HEK293T (cell line): ENCODE results near the gene AKR7A2.

Experiments
- CTCF ChIA-PET: fragments of 350-600 bp; formaldehyde crosslinking; extraction: SDS; loops from one replicate; lab custom pipeline; 2021; ENCODE audit warnings: antibody characterized with exemption, inconsistent platforms; lab: Yijun Ruan, JAX
- POLR2A ChIA-PET: fragments of 350-600 bp; formaldehyde crosslinking; extraction: SDS; loops from one replicate; lab custom pipeline; 2020; ENCODE audit warnings: antibody characterized with exemption, inconsistent platforms; lab: Yijun Ruan, JAX
- DNase-seq: peaks from one replicate; pipeline ENCODE4 v3.0.0; 2012; ENCODE audit warnings: mixed read lengths; ENCODE audit errors: extremely low spot score
- ARNT ChIP-seq: fragments of 450-650 bp; IDR thresholded peaks from 2 replicates; pipeline ENCODE4 v1.6.1; 2017; ENCODE audit warnings: mild to moderate bottlenecking
- BHLHE40 ChIP-seq: fragments of 450-650 bp; IDR thresholded peaks from 2 replicates; pipeline ENCODE4 v1.6.1; 2016; ENCODE audit warnings: mild to moderate bottlenecking, moderate library complexity, borderline replicate concordance
- CTBP1 ChIP-seq: fragments of 450-650 bp; IDR thresholded peaks from 2 replicates; pipeline ENCODE4 v1.6.1; 2016; ENCODE audit warnings: borderline replicate concordance
- ELF4 ChIP-seq: fragments of 450-650 bp; IDR thresholded peaks from 2 replicates; pipeline ENCODE4 v1.6.1; 2017; ENCODE audit warnings: antibody characterized with exemption
- FOXA1 ChIP-seq: fragments of 450-650 bp; IDR thresholded peaks from 2 replicates; pipeline ENCODE4 v1.6.1; 2016; ENCODE audit warnings: mild to moderate bottlenecking
- FOXK2 ChIP-seq: fragments of 450-650 bp; IDR thresholded peaks from 2 replicates; pipeline ENCODE4 v1.6.1; 2016; ENCODE audit warnings: mild to moderate bottlenecking
- FOXM1 ChIP-seq: fragments of 450-650 bp; IDR thresholded peaks from 2 replicates; pipeline ENCODE4 v1.6.1; 2017; ENCODE audit warnings: mild to moderate bottlenecking, borderline replicate concordance
- HDGF ChIP-seq: fragments of 450-650 bp; IDR thresholded peaks from 2 replicates; pipeline ENCODE4 v1.6.1; 2017; ENCODE audit warnings: antibody characterized with exemption, borderline replicate concordance
- L3MBTL2 ChIP-seq: fragments of 450-650 bp; conservative IDR thresholded peaks from 2 replicates; pipeline ENCODE4 v1.6.1; 2016; ENCODE audit warnings: mild to moderate bottlenecking
- LEF1 ChIP-seq: fragments of 450-650 bp; IDR thresholded peaks from 2 replicates; pipeline ENCODE4 v1.6.1; 2017; ENCODE audit warnings: mild to moderate bottlenecking, borderline replicate concordance
- NFRKB ChIP-seq: fragments of 450-650 bp; IDR thresholded peaks from 2 replicates; pipeline ENCODE4 v1.6.1; 2016; ENCODE audit warnings: mild to moderate bottlenecking, moderate library complexity
- SP1 ChIP-seq: fragments of 450-650 bp; IDR thresholded peaks from 2 replicates; pipeline ENCODE4 v1.6.1; 2017
- SUZ12 ChIP-seq: fragments of 450-650 bp; IDR thresholded peaks from 2 replicates; pipeline ENCODE4 v1.6.1; 2016; ENCODE audit warnings: mild to moderate bottlenecking
- TARDBP ChIP-seq: fragments of 450-650 bp; IDR thresholded peaks from 2 replicates; pipeline ENCODE4 v1.6.1; 2016
- ZNF384 ChIP-seq: fragments of 450-650 bp; IDR thresholded peaks from 2 replicates; pipeline ENCODE4 v1.6.1; 2016
- TF ChIP-seq, protein P1 (sequence below): fragments of 450-650 bp; IDR thresholded peaks from 2 replicates; pipeline ENCODE4 v1.6.1; 2016

Gene AKR7A2

DNA sequence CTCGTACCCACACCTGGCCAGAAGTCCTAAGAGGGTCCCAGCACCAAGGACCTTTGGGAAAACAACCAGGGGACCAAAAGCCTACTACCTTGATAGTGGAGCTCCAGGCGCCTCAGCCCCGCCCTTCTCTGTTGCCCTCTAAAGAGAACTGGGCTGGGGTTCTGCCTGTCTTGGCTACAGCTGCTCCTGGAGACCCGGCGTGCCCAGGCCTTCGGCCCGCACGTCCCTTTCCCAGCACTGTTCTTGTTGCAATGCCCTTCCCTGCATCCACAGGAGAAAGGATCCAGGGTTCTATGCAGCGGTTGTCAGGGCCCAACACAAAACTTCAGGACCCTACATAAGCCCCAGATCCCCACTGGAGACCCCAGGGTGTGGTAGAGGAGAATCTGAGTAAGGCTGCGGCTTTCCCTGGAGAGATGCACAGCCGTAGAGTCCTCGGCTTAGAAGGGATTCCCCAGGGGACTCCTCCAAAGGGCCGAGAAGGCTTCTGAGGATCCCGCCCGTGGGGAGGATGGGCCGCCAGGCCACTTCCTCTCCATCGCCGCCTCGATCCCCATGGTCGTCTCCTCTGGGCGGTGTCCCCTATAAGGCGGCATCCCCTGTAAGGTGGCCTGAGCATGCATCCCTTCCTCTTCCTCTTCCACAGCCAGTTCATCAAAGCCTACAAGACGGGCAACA lies 12.2 kb upstream of the AKR7A2 start:
- no peak for DNase-seq
- CTCF ChIA-PET = no interaction called here
- TF ChIP-seq L3MBTL2 (no peak), SUZ12 (no peak), FOXK2 (no peak), CTBP1 (no peak), BHLHE40 (no peak), FOXA1 (no peak), FOXM1 (no peak), ARNT (no peak), NFRKB (no peak), TARDBP (no peak), LEF1 (no peak), ZNF384 (no peak)
- POLR2A ChIA-PET = no interaction called here

DNA sequence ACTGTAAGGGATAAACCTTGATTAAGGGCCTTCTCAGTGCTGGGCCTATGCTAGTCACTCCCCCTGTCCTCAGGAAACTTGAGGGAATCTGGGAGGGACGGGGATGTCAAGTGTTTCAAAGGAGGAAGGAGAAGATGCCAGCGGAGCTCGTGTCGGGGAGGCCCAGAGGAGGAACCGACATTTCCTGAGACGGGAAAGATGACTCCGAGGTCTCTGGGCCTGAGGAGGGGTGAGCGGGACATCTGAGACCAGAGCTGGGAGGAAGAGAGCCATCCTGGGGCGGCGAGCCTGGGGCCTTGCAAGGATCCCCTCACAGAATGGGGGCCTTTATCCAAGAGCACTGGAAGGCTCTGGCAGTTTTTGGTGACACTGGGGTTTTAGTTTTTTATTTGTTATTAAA lies 10.5 kb upstream of the AKR7A2 start:
- DNase-seq = no peak
- ChIA-PET CTCF (no interaction called here), POLR2A (interaction anchor here (1.8 kb wide), 1 partner anchor 10 kb away, joined by 6 read pairs; the partner anchor contains the start of genes AKR7A2 and SLC66A1)
- TF ChIP-seq ZNF384 = no peak
- TF ChIP-seq HDGF = no peak
- TF ChIP-seq ELF4 = no peak
- TF ChIP-seq LEF1 = no peak
- TF ChIP-seq SP1 = no peak

GRCh38 chr1:19321071-19321470 lies 9.1 kb upstream of the AKR7A2 start:
- CTCF ChIA-PET = no interaction called here
- no peak for TF ChIP-seq SP1
- no peak for TF ChIP-seq ARNT
- TF ChIP-seq SUZ12 = no peak
- no peak for TF ChIP-seq HDGF
- TF ChIP-seq FOXA1 = no peak
- no peak for DNase-seq
- POLR2A ChIA-PET = no interaction called here

GRCh38 chr1:19319196-19319595 lies 7.3 kb upstream of the AKR7A2 start:
- CTCF ChIA-PET = no interaction called here
- TF ChIP-seq L3MBTL2 = no peak
- no peak for TF ChIP-seq HDGF
- no peak for TF ChIP-seq ELF4
- no peak for TF ChIP-seq CTBP1
- no peak for TF ChIP-seq LEF1
- TF ChIP-seq, protein P1, sequence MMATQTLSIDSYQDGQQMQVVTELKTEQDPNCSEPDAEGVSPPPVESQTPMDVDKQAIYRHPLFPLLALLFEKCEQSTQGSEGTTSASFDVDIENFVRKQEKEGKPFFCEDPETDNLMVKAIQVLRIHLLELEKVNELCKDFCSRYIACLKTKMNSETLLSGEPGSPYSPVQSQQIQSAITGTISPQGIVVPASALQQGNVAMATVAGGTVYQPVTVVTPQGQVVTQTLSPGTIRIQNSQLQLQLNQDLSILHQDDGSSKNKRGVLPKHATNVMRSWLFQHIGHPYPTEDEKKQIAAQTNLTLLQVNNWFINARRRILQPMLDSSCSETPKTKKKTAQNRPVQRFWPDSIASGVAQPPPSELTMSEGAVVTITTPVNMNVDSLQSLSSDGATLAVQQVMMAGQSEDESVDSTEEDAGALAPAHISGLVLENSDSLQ = no peak
- no peak for TF ChIP-seq ZNF384
- no peak for TF ChIP-seq SUZ12
- TF ChIP-seq ARNT = no peak
- no peak for TF ChIP-seq FOXM1
- DNase-seq = no peak
- POLR2A ChIA-PET = no interaction called here

GRCh38 chr1:19317126-19317910 lies 5.4 kb upstream of the AKR7A2 start:
- ChIA-PET POLR2A (no interaction called here), CTCF (no interaction called here)
- DNase-seq = peak; percentile 7
- TF ChIP-seq LEF1 (no peak), ARNT (no peak), ZNF384 (no peak), FOXM1 (no peak), ELF4 (no peak), NFRKB (no peak), BHLHE40 (no peak), FOXA1 (no peak), TARDBP (no peak), CTBP1 (no peak), FOXK2 (no peak), SP1 (no peak), SUZ12 (no peak)
- TF ChIP-seq, protein P1 = no peak

- no peak for DNase-seq
- ChIA-PET POLR2A (no interaction called here), CTCF (no interaction called here)
- TF ChIP-seq SUZ12 (no peak), FOXK2 (no peak), LEF1 (no peak), BHLHE40 (no peak), CTBP1 (no peak), ELF4 (no peak), L3MBTL2 (no peak)
Measured at GRCh38 chr1:19315378-19316198, 3.6 kb upstream of the AKR7A2 start.
